GM12872 (cell line): ENCODE data around the gene UBL3.

Source experiments
- CTCF ChIP-seq: IDR thresholded peaks from 3 replicates; pipeline ENCODE4 v1.5.1; 2011; ENCODE audit warnings: low read depth, mild to moderate bottlenecking, low read length, moderate library complexity; ENCODE audit not compliant: insufficient read depth

Gene UBL3

DNA sequence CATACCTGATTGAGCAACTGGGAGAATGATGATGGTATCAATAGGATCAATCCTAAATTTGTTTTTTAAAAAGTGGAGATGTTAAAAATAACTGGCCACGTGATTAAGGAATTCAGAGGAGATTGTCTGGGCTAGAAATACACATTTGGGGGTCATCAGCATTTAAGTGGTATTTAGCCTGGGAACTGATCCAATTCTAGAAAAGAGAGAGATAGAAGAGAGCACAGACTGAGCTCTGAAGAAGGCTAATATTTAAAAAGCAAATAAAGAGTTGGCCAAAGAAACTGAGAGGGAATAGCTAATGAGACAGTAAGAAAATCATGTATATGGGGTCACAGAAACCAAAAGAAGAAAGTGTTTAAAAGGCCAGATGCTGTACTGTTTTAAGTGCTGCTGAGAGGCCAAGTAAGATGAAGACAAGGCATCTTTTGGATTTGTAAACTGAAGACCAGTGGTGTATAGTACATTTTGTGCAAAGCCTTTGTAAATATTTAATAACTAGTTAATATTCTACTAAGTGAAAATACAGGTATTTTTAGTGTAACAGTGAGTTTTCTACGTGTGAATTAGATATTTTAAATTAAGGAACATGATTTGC is 40.2 kb downstream of the UBL3 start:
- TF ChIP-seq CTCF = no peak

DNA sequence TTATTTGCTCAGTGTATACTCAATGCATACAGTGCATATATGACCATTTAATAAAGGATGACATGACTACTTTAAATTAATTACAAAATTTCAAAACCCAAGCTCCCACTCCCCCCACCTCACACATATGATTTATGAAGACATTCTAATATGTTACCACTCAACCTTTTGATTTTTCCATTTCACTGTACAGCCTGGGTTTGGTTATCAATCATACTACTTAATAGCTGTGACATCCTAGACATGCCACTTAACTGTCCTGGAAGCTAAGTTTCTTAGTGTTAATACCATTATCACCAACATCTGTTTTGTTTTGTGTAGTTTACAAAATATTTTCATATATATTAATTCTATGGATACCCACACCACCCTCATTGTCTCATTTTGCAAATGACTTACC is 42.2 kb downstream of the UBL3 start:
- TF ChIP-seq CTCF = no peak

- no peak for TF ChIP-seq CTCF
These were observed 44.1 kb downstream of the UBL3 start for GRCh38 chr13:29805994-29806979.

GRCh38 chr13:29803221-29803620 is 47.2 kb downstream of the UBL3 start:
- TF ChIP-seq CTCF = no peak

DNA sequence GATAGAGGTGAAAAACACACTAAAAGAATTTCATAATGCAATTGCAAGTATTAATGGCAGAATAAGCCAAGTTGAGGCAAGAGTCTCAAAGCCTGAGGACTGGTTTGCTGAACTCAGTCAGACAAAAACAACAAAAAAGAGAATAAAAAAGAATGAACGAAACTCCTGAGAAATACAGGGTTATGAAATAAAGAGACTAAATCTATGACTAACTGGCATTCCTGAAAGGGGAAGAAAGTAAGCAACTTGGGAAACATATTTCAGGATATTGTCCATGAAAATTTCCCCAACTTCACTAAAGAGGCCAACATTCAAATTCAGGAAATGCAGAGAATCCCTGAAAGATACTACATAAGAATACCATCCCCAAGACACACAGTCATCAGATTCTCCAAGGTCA is 47.8 kb downstream of the UBL3 start:
- no peak for TF ChIP-seq CTCF

DNA sequence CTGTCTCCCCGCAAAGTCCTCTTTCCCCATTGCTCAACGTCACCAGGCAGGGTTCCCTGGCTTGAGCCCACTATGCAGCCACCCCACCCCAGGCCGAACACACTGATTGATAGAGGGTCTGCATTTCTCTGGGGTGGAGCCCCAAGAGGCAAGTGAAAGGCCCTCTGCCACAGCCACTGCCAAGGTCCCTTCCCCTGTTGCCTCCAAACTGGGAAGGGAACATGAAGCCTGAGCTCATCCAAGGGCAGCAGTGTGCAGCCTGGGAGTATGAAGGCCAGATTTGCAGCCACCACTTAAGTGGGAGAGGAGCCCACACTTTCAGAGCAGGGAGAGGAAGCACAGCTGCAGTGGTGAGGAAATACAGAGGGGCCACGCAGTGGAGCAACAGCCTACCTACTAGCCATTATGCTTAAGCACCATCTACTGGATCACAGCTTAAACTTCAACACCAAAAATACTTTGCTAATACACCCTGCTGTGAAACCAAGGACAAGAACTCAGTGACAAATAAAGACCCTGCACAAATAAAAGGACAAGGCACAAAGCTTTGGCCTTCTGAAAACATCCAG is 48.6 kb downstream of the UBL3 start:
- TF ChIP-seq CTCF = peak; percentile 29; the same call in 1 of the 3 replicates

DNA sequence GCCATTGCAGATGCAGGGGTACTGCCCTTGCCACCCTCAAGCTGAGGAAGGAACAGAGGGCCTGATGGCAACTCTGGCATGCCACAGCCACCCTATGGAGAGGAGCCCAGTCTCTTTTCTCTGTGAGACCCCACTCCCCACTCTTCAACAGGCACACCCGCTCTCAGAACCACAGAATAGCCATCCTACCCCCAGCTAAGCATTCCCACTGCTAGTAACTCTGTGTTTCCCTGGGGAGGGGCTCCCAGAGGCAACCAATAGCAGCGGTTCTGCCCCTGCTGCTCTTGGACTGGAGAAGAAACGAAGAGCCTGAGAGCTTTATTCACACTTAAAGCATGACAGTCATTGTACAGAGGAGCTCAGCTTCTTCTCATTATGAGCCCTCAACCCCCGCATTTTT is 49.3 kb downstream of the UBL3 start:
- TF ChIP-seq CTCF = no peak
